HCT116 (cell line): ENCODE data around the gene FBXL13. TPM values are rescaled to one million over a fixed set of nuclear protein-coding genes. Genes with fewer than 3 reads are reported as not detected.

ENCODE experiments used
- ATAC-seq: fragments of 200-7000 bp; cut with Tn5 transposase; 2 replicates; pipeline ENCODE4 v1.9.1; 2020; ENCODE audit warnings: mild to moderate bottlenecking, moderate library complexity
- BruUV-seq: library from RNA; stranded (reverse); fragments of 400-500 nt; replicated peaks from 2 replicates; lab custom pipeline; 2021; lab: Mats Ljungman, UMichigan
- CTCF ChIA-PET: fragments of 300-600 bp; sonication (Branson Sonifier 250); formaldehyde crosslinking; loops from one replicate; lab custom pipeline; 2021; ENCODE audit warnings: antibody characterized with exemption; lab: Charles Lee
- POLR2A ChIA-PET: fragments of 300-600, 350-600 bp; sonication (Branson Sonifier 250); formaldehyde crosslinking; loops from one replicate; lab custom pipeline; 2021; ENCODE audit warnings: antibody characterized with exemption; lab: Charles Lee
- RAD21 ChIA-PET, 2 experiments: fragments of 300-600 bp; sonication (Branson Sonifier 250); formaldehyde crosslinking; loops; one replicate each; lab custom pipeline; 2023; ENCODE audit warnings: low total read pairs in 2 of 2; ENCODE audit not compliant: uncharacterized antibody in 2 of 2, unreplicated experiment in 2 of 2, low non-redundant PET in 1 of 2; lab: Charles Lee
- DNase-seq: peaks from one replicate; pipeline ENCODE4 v3.0.0-alpha.2; 2010; ENCODE audit warnings: low read depth, low spot score
- H2AFZ ChIP-seq: fragments of 200-600 bp; shearing (Covaris generic), sonication (generic); 2 replicates; pipeline ENCODE4 v1.6.1; 2017; ENCODE audit warnings: low read depth, mixed run types, mixed read lengths, antibody characterized with exemption, low read length; ENCODE audit not compliant: poor library complexity, severe bottlenecking
- H3K27ac ChIP-seq: 2 replicates; pipeline ENCODE4 v1.5.1; 2012; ENCODE audit warnings: low read depth, low read length
- H3K27me3 ChIP-seq: fragments of 200-600 bp; sonication (generic); 2 replicates; pipeline ENCODE4 v1.6.1; 2016; ENCODE audit warnings: mixed run types, low read length, mixed read lengths; ENCODE audit not compliant: insufficient read depth
- H3K36me3 ChIP-seq, 2 experiments: fragments of 200-500 bp in 1 of 2; fragments of 200-600 bp in 1 of 2; sonication (Bioruptor generic) in 1 of 2; sonication (generic) in 1 of 2; 2 replicates each; pipeline versions ENCODE4 v1.5.1 to v1.6.1; 2014 to 2016; ENCODE audit warnings: low read length in 2 of 2, inconsistent platforms in 1 of 2, mixed read lengths in 1 of 2, mixed run types in 1 of 2; ENCODE audit not compliant: insufficient read depth in 2 of 2, control insufficient read depth in 1 of 2
- H3K4me1 ChIP-seq, 2 experiments: fragments of 200-600 bp in 1 of 2; sonication (generic) in 1 of 2; 2 replicates each; pipeline versions ENCODE4 v1.5.1 to v1.6.1; 2012 to 2017; ENCODE audit warnings: low read length in 2 of 2, inconsistent platforms in 1 of 2, mild to moderate bottlenecking in 1 of 2, mixed read lengths in 1 of 2, mixed run types in 1 of 2, moderate library complexity in 1 of 2; ENCODE audit not compliant: insufficient read depth in 2 of 2, control insufficient read depth in 1 of 2
- H3K4me2 ChIP-seq: fragments of 200-600 bp; sonication (generic); 2 replicates; pipeline ENCODE4 v1.6.1; 2017; ENCODE audit warnings: mixed run types, low read length, mixed read lengths
- H3K4me3 ChIP-seq, 2 experiments: fragments of 200-600 bp in 1 of 2; sonication (generic) in 1 of 2; replicated peaks in 1 of 2; 2 replicates each; pipeline ENCODE4 v1.5.1; 2011 to 2016; ENCODE audit warnings: low read length in 2 of 2, control low read depth in 1 of 2, low read depth in 1 of 2, mild to moderate bottlenecking in 1 of 2, mixed read lengths in 1 of 2, mixed run types in 1 of 2
- H3K79me2 ChIP-seq: fragments of 200-600 bp; sonication (generic); 2 replicates; pipeline ENCODE4 v1.6.1; 2017; ENCODE audit warnings: mild to moderate bottlenecking, mixed run types, low read length, moderate library complexity, mixed read lengths; ENCODE audit not compliant: insufficient read depth
- H3K9ac ChIP-seq: fragments of 200-600 bp; sonication (generic); 2 replicates; pipeline ENCODE4 v1.6.1; 2016; ENCODE audit warnings: low read length, mixed read lengths
- H3K9me2 ChIP-seq: fragments of 200-600 bp; sonication (generic), shearing (Covaris generic); 2 replicates; pipeline ENCODE4 v1.6.1; 2017; ENCODE audit warnings: mixed run types, mild to moderate bottlenecking, moderate library complexity; ENCODE audit not compliant: insufficient read depth
- H3K9me3 ChIP-seq, 2 experiments: fragments of 200-500 bp in 1 of 2; fragments of 200-600 bp in 1 of 2; sonication (Bioruptor generic) in 1 of 2; sonication (generic) in 1 of 2; 2 replicates each; pipeline ENCODE4 v1.6.1; 2014 to 2017; ENCODE audit warnings: low read length in 2 of 2, mixed read lengths in 2 of 2, inconsistent platforms in 1 of 2, low read depth in 1 of 2, mild to moderate bottlenecking in 1 of 2, mixed run types in 1 of 2, moderate library complexity in 1 of 2; ENCODE audit not compliant: control insufficient read depth in 1 of 2, insufficient read depth in 1 of 2
- H4K20me1 ChIP-seq: fragments of 200-600 bp; sonication (generic), shearing (Covaris generic); 2 replicates; pipeline ENCODE4 v1.6.1; 2017; ENCODE audit warnings: mixed run types, mild to moderate bottlenecking, moderate library complexity; ENCODE audit not compliant: insufficient read depth
- ATF3 ChIP-seq: IDR thresholded peaks from 2 replicates; pipeline ENCODE4 v1.6.1; 2012
- CEBPB ChIP-seq: IDR thresholded peaks from 2 replicates; pipeline ENCODE4 v1.6.1; 2012; ENCODE audit warnings: low read depth
- ELF1 ChIP-seq: IDR thresholded peaks from 2 replicates; pipeline ENCODE4 v1.6.1; 2012; ENCODE audit warnings: low read depth, borderline replicate concordance
- EZH2phosphoT487 ChIP-seq: fragments of 200-600 bp; IDR thresholded peaks from 2 replicates; pipeline ENCODE4 v1.6.1; 2018; ENCODE audit warnings: antibody characterized with exemption, borderline replicate concordance
- FOSL1 ChIP-seq: IDR thresholded peaks from 2 replicates; pipeline ENCODE4 v1.6.1; 2012; ENCODE audit warnings: low read depth
- JUND ChIP-seq: IDR thresholded peaks from 2 replicates; pipeline ENCODE4 v1.6.1; 2012
- MAX ChIP-seq: IDR thresholded peaks from 2 replicates; pipeline ENCODE4 v1.6.1; 2012
- POLR2AphosphoS5 ChIP-seq: IDR thresholded peaks from 2 replicates; pipeline ENCODE4 v1.6.1; 2011; ENCODE audit warnings: mild to moderate bottlenecking, low read depth, low read length, moderate library complexity
- RAD21 ChIP-seq: IDR thresholded peaks from 2 replicates; pipeline ENCODE4 v1.6.1; 2012; ENCODE audit warnings: low read depth, mild to moderate bottlenecking
- REST ChIP-seq: IDR thresholded peaks from 2 replicates; pipeline ENCODE4 v1.6.1; 2012; ENCODE audit warnings: low read depth
- SIN3A ChIP-seq: IDR thresholded peaks from 2 replicates; pipeline ENCODE4 v1.6.1; 2012; ENCODE audit warnings: low read depth
- SP1 ChIP-seq: IDR thresholded peaks from 2 replicates; pipeline ENCODE4 v1.6.1; 2012; ENCODE audit warnings: low read depth
- SRF ChIP-seq: IDR thresholded peaks from 2 replicates; pipeline ENCODE4 v1.6.1; 2012; ENCODE audit warnings: low read depth
- TCF7L2 ChIP-seq: IDR thresholded peaks from 2 replicates; pipeline ENCODE4 v1.7.0; 2011; ENCODE audit warnings: borderline replicate concordance, inconsistent platforms; ENCODE audit not compliant: insufficient read depth, insufficient read length; ENCODE audit errors: extremely low read depth
- ZFX ChIP-seq: fragments of 450-650 bp; IDR thresholded peaks from 2 replicates; pipeline ENCODE4 v1.6.1; 2017
- ZNF274 ChIP-seq: fragments of 200-500 bp; sonication (Bioruptor generic); IDR thresholded peaks from 2 replicates; pipeline ENCODE4 v1.6.1; 2014; ENCODE audit warnings: mild to moderate bottlenecking, low read depth, low read length, inconsistent platforms
- intact Hi-C: fragments of 100-400 bp; cut with micrococcal nuclease; formaldehyde crosslinking; loops from 2 replicates; pipeline ENCODE4 v1.10.0; 2022
- total RNA-seq: library from RNA; stranded (reverse); gene quantifications from one replicate; pipeline ENCODE4 v1.2.1, GENCODE V29; 2021; ENCODE audit not compliant: unreplicated experiment

The FBXL13 gene
- total RNA-seq, 1 experiment from 2014 or later, result 1.0 TPM

GRCh38 chr7:103011650-103012049, 62.9 kb downstream of the FBXL13 start:
- Histone ChIP-seq H3K4me1 (no peaks in the 10 kb centered on the region), H3K79me2 (no peaks in the 10 kb centered on the region), H3K27ac (no peak overlapping the region), H3K9ac (no peak overlapping the region), H3K4me3 (no peak overlapping the region), H3K9me2 (no peaks in the 10 kb centered on the region), H4K20me1 (no peaks in the 10 kb centered on the region), H3K9me3 (no peaks in the 10 kb centered on the region), H3K27me3 (no peaks in the 10 kb centered on the region), H2AFZ (no peak overlapping the region), H3K36me3 (no peaks in the 10 kb centered on the region), H3K4me2 (no peak overlapping the region)
- ChIA-PET POLR2A (no interaction called here), CTCF (no interaction called here), RAD21 (no interaction called here)
- TF ChIP-seq ZNF274 (no peak), SRF (no peak), FOSL1 (no peak), ELF1 (no peak), ZFX (no peak), SIN3A (no peak), MAX (no peak), EZH2phosphoT487 (no peak), CEBPB (no peak), JUND (no peak), REST (no peak), ATF3 (no peak), RAD21 (no peak), POLR2AphosphoS5 (no peak), TCF7L2 (no peak), SP1 (no peak)
- ATAC-seq (no peak), DNase-seq (no peak)
- BruUV-seq, result no TSS peak
- intact Hi-C loops, result no loop called here
